HG03196 (cell line): Measurements from ENCODE around the gene EXD2.
"Not testable (repeated sequence)": the region's sequence is repeated elsewhere in the genome, so short reads cannot be mapped to it uniquely, and the experiment has no call there.

Experiments used
- ATAC-seq: cut with Tn5 transposase; IDR thresholded peaks from one replicate; pipeline ENCODE4 v1.9.1; 2021; ENCODE audit not compliant: unreplicated experiment

The EXD2 gene, protein sequence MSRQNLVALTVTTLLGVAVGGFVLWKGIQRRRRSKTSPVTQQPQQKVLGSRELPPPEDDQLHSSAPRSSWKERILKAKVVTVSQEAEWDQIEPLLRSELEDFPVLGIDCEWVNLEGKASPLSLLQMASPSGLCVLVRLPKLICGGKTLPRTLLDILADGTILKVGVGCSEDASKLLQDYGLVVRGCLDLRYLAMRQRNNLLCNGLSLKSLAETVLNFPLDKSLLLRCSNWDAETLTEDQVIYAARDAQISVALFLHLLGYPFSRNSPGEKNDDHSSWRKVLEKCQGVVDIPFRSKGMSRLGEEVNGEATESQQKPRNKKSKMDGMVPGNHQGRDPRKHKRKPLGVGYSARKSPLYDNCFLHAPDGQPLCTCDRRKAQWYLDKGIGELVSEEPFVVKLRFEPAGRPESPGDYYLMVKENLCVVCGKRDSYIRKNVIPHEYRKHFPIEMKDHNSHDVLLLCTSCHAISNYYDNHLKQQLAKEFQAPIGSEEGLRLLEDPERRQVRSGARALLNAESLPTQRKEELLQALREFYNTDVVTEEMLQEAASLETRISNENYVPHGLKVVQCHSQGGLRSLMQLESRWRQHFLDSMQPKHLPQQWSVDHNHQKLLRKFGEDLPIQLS

DNA sequence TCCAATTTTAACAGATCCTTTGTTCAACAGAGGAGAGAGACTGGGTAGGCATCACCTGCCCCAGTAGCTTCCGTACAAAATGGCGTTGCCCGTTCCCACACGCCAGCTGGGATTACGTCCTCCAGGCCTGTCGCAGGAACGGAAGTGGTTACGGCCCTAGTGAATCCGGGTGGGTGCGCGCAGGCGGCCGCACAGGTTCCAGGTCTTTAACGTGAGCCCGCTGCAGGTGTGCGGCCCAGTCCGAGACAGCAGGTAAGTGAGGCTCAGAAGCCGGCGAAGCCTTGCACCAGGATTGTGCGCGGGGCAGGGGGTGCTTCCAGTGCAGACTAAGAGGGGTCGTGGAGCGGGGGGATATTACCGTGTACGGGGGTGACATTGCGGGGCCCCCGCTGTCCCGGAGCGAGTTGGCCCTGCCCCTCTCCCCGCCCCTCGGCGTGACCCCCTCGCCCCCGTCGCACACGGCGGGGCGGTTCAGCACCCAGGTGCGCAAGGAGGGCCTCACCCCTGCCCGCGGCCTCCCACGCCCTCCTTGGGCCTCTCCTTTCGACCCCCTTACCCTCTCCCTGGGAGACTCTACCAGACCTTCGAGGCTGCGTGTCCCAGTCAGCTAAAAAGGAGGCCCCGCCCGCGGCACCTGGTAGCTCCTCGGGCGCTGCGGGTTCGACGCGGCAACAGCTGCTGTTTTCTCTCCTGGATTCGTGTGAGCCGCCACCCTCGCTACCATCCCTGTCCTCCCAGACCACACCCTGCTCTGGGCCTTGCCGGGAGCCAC lies at the start of gene EXD2:
EXD2 (plus strand) TSS at position 159 of the 772 bp plus-strand sequence. CDS start 17,973 bp downstream, outside the sequence.
- ATAC-seq = peak; percentile 90

DNA sequence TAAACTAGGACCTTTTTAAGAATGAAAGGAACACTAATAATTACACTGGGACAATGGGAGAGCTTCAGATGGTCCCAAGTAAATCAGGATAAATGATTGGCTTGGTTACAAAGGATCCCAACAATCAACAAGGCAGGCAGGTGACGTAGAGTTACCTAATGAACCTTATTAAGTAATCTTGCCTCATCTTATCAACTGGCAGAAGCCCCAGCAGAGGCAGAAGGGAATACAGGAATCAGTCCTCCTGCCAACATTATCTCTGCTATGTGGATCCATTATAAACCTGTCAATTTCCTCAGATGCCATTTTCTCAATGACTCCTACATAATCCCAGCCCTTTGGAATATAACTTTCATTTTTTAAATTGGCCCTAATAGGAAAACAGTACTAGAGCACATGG lies 49.7 kb upstream of the EXD2 start:
- ATAC-seq = no peak

DNA sequence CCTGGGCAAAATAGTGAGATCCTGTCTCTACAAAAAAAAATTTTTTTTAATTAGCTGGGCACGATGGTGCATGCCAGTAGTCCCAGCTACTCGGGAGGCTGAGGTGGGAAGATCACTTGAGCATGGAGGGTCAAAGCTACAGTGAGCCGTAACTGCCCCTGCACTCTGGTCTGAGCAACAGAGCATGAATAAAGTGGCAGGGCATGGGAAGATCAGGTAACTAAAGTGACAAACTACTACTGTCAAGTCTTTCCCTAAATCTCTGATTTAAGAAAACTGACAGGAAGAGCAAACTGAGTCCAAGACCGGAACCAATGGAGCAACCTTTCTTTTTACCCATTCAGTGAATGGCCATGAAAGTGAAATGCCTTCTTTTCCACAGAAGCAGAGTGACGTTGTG lies 49.2 kb upstream of the EXD2 start:
- no peak for ATAC-seq

DNA sequence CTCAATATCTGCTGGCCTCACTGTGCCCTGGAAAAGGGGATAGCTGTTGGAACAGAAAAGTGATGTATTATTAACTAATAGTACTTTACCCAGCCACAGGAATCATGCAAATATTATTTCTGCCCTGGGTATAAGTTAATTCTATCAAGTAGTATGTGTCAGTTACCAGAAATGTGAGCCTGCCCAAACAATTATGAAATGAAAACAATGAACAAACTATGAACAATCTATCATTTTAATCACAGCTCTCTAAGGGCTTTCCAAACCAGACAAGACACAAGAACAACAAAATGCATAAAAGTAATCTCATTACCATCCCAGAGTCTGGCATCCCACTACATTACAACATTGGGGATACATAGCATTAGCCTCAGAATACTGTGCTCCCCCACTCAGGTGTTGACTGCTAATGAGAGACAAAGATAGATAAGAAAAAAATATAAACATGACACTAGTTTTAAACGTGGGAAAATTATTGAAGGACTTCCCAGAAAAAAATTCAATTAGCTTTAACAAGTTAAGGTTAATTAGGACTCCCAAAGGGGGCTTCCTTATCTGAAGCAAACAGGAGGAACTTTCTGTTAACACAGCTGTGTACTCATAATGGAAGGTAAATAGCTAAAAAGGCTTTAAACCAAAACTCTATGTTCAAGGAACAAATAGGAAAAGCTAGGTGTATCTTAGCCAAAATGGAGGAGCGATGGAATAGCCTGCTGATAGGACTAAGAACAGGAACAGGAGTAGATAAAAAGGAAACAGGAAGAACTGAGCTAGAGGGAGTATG lies 41.6 kb upstream of the EXD2 start:
- no peak for ATAC-seq

DNA sequence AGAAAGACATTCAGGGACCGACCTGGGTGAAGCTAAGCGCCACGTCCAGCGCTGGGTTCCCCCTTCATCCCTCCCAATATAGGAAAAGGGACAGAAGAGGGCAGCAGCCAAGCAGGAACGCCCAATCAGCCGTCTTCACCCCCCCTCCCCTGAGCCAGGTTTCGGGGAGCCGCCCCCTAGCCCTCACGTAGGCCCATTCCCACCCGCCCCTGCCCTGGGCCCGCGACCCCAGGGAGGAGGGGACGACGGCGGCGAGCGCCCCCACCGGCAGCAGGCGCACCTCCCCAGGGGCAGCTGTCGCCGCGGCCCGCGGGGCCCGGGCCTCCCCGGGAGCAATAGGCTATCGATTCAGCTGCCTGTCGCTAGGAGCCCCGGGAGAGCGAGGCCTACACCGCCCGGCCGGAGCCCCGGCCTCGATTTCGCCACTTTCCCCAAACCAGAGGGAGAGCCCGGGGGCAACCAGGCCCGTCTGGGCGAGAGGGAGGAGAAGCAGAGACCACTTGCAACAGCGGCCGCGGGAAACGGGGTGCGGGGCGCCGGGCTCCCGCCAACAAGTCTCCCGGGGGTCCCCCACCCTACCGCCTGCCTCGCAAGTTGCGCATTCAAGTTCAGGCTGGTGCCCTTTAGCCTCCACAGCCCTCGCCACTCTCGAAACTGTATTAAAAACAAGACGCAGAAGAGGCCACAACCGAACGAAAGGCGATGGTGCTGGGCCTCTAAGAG lies 39.7 kb upstream of the EXD2 start:
- ATAC-seq = peak; percentile 43

DNA sequence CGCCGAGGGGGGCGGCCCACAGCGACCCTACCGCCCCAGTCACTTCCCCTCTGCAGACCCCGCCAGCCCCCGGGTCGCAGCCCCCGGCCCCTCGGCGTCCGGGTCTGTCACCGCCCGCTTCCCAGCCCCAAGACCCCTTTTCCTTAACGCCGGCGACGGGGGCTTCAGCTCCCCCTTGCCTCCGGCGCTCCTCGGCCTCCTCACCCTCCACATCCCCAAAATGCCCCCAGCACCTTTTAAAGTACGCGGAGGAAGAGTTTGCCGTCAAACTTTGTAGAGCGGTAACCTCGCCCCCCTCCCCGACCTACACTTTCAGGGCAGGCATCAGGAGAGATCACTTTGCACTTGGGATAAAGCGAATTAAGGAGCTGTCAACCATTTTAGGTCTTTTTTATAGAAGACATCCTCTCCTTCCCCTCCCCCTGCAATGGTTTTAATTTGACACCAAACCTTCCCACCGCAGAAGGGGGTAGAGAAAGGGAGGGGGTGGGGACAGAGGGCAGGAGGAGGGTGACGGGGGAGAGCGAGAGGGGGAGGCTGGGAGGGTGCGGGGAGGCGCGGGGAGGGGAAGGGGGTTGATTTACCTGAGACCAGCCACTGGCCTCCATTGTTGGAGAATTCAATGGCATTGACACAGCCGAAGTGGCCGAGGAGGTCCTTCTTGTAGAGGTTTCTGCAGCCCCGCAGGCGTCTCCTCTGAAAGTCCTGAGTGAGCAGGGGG lies 39.0 kb upstream of the EXD2 start:
- peak; percentile 3 for ATAC-seq

DNA sequence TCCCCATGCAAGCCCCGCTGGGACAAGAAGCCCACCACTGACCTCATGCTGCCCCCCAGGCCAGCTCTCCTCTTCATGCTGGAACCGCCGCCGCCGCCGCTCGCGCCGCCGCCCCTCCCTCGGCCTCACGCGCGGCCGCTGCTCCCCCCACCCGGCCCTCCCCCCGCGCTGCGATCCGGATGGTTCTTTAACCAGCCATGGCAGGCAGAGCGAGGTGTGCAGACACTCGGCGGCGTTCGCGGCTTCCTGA lies 38.5 kb upstream of the EXD2 start, which contains the start of gene DCAF5:
DCAF5 (minus strand) TSS at position 218 of the 250 bp plus-strand sequence; CDS start at position 77, 141 bp downstream.
- ATAC-seq = no peak

DNA sequence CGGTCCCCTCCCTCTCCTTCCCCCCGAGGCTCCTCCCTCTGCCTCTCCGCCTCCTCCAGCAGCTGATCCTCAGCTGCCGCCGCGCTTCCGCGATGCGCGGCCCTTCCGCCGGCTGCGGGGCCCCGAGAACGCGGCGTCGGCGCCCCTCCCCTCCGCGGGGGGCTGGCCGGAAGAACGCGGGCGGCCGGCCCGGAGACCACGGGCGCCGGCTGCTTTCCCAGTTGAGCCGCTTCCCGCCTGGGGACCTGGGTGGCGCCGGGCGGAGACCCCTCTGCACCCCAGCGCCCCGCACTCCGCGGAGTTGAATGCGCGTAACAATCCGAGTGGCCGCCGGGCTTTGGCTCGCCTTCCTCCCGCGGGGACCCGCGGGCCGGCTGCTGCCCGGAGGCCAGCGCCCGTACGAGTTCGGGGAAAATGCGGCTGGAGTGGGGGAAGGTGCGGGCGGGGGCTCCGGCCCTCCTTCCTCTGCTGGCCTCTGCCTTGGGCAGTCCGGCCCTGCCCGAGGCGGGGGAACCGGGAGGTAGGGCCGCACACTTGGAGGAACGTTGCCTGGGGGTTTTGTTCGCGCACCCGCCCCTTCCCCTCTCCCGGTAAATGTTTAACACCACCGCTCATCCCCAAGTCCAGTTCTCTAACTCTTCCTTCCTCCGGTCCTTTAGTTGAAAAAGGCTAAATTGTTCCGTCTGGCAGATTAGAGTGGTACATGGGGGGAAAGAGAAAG lies 38.0 kb upstream of the EXD2 start:
- peak; percentile 84 for ATAC-seq

DNA sequence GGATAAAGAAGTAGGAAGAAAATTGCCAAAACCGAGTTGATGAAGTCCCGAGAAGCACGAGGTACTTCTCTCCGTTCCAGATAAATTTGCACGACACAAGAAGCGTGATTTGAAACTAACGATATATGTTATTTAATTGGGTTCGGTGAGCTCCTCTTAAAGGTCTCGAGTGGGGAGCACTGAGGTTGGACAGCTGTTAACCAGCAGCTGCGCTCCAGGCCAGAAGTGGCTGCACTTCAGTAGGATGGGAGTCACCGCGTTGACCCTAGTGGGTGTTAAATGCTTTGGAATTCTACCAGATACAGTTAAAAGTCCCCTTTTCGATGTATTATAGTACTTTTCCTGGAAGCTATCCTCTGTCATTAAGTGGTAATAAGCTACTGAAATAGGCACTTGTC lies 37.4 kb upstream of the EXD2 start:
- no peak for ATAC-seq

DNA sequence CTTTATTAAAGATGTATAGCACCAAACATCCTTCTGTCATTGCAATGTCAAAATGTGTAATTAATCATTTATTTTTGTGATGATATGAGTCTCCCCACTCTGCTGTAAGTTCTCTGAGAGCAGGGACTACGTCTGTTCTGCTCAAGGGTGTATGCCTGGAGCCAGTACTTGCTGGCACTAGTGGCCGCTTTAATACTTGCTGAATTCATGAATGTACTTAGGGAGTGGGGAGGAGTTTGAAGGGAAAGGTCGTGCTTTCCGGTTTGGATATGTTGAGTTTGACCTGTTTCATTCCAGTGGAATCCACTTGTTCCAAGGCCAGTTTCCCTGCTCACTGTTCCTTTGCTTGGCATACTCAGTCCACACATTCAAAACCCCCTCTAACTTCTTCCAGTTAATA lies 36.5 kb upstream of the EXD2 start:
- ATAC-seq = no peak

DNA sequence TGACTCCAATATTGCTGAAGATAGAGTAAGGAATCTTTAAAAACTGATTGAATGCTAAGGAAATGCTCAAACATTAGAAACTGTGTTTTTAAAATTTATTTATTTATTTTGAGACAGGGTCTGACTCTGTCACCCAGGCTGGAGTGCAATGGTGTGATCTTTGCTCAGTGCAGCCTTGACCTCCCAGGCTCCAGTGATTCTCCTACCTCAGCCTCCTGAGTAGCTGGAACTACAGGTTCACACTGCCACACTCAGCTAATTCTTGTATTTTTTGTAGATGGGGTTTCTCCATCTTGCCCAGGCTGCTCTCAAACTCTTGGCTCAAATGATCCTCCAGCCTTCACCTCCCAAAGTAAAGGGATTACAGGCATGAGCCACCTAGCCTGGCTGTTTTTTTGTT lies 35.1 kb upstream of the EXD2 start:
- ATAC-seq = no peak

DNA sequence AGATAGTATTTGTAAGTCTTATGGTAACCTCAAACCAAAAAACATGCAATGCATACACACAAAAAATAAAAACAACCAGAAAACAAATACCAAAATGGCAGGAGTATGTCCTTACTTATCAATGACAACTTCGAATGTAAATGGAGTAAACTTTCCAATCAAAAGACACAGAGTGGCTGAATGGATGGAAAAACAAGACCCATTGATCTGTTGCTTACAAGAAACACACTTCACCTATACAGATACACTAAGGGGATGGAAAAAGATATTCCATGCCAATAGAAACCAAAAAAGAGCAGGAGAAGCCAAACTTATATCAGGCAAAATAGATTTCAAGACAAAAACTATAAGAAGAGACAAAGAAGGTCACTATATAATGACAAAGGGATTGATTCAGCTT lies 29.7 kb upstream of the EXD2 start:
- ATAC-seq = no peak

DNA sequence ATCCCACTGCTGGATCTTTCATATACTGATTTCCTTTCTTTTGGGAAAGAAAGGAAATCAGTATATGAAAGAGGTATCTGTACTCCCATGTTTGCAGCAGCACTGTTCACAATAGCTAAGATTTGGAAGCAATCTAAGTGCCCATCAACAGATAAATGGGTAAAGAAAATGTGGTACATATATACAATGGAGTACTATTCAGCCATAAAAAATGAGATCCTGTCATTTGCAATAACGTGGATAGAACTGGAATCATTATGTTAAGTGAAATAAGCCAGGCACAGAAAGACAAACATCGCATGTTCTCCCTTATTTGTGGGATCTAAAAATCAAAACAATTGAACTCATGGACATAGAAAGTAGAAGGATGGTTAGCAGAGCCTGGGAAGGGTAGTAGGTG lies 25.5 kb upstream of the EXD2 start:
- not testable (repeated sequence) for ATAC-seq

DNA sequence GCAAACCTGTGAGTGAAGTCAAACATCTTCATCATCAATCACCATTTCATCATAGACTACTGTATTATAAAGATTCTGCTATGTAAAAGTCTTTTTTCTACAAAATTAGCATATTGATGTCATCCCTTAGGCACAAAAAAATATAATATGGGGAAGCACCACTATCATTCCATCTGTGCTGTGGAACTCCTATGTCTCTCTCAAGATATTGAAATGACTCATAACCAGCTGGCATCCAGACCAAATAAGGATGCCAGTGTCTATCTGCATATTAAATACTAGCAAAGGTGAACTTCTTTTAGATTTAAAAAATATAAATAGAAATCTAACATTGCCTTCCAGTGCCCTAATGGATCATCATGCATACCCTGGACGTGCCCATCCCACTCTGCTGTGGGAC lies 20.5 kb upstream of the EXD2 start:
- no peak for ATAC-seq

DNA sequence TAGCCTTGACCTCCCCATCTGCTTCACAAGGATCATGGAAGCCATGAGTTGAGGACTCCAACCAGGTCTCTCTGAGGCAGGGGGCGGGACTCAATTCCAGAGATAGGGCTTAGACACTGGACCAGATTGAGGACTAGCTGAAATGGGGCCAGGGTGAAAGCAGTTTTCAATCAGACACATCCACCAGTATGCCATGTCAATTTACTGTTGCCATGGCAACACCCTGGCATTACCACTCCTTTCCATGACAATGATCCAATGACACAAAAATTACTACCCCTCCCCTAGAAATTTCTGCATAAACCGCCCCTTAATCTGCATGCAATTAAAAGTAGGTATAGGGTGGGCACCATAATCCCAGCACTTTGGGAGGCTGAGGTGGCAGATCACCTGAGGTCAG lies 19.7 kb upstream of the EXD2 start:
- no peak for ATAC-seq

DNA sequence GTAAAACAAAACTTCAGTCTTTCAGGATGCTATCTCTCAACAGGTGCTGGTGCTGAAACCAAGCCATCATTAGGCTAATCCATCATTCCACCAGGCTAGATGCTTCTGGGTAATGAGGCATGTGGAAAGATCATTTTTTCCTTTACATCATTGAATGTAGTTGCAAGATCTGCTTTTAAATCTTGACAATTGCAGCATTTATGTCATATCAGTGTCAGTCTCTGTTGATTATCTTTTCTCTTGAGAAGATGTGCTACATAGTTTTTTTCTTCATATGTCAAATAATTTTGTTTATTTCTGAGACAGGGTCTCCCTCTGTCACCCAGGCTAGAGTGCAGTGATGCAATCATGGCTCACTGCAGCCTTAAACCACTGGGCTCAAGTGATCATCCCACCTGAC lies 16.2 kb upstream of the EXD2 start:
- no peak for ATAC-seq

DNA sequence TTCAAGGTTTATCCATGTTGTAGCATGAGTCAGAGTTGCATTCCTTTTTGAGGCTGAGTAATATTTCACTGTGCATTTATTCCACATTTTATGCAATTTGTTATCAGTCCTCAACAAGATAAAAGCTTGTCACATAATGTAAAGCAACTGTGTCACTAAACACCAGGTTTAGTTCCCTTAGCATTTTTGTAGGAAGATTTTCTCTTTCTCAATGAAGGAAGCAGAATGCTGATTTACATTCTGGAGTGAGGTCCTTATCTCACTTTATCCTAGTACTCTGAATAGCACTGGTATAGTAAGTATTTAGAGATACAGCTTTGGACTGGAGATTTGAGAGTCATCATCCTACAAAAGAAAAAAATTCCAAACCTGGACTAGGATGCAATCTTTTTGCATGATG lies 9.8 kb upstream of the EXD2 start:
- ATAC-seq = no peak

DNA sequence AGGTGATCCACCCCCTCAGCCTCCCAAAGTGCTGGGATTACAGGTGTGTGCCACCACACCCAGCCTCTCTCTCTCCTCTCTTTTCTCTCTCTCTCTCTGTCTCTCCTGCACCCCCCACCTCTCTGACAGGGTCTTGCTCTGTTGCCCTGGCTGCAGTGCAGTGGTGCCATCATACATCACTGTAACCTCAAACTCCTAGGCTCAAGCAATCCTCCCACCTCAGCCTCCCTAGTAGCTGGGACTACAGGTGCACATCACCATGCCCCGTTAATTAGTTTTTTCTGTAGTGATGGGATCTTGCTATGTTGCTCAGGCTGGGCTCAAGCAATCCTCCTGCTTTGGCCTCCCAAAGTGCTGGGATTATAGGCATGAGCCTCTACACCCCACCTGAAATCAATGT lies 8.7 kb upstream of the EXD2 start:
- ATAC-seq = not testable (repeated sequence)

DNA sequence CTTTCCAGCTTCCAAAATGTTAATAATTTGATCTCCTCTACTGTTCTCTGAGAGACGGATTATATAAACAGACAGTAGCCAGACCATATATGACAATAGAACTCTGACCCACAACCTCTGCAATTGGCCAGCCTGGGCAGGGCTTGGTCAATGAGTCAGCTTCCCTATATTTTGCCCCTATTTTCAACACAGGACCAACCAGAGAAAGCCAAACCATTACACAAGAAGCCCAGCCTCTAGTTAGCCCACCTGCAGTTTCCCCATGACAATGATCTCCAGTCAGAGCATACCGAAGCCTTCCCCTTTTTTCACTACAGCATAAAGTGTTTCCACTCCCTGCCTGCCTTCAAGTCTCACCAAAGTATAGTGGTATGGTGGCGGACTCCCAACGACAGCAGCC lies 7.6 kb upstream of the EXD2 start:
- no peak for ATAC-seq
